HS-5 (cell line): ENCODE results near the gene FAM76B.

Source experiments
- DNase-seq: peaks from one replicate; pipeline ENCODE4 v3.0.0-alpha.2; 2012; ENCODE audit warnings: low read depth

Gene FAM76B

DNA sequence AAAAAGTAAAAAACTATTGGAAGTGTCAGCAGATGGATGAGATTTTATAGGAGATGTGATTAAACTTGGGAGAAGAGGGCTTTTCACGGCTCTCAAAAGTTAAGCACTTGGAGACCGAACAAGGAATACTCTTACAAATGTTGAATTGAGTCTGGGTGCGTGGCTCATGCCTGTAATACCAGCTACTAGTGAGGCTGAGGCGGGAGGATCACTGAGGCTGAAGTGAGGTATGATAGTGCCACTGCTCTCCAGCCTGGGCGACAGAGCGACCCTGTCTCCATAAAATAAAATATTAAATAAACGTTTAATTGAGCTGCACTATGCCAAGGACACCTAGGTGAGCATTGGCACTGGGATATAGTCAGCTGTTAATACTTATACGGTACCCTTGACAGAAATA lies 2.6 kb upstream of the FAM76B start:
- no peak for DNase-seq

DNA sequence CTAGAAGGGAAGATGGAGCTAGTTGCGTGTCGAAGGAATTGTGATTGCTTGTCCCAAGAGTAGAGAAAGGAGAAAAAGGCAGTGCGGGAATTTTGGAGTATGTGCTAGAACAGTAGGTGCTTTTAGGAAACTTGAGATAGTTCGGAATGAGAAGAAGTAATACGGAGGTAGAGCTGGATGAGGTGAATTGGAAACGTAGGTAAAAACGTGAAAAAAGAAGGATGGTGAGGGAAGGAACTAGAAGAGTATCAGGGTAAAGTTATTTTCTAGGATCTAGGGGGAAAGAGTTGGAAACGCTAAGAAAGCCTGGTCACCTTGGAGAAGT lies 2.1 kb upstream of the FAM76B start:
- DNase-seq: no peak

GRCh38 chr11:95790933-95791708 lies 1.5 kb upstream of the FAM76B start:
- DNase-seq: no peak

DNA sequence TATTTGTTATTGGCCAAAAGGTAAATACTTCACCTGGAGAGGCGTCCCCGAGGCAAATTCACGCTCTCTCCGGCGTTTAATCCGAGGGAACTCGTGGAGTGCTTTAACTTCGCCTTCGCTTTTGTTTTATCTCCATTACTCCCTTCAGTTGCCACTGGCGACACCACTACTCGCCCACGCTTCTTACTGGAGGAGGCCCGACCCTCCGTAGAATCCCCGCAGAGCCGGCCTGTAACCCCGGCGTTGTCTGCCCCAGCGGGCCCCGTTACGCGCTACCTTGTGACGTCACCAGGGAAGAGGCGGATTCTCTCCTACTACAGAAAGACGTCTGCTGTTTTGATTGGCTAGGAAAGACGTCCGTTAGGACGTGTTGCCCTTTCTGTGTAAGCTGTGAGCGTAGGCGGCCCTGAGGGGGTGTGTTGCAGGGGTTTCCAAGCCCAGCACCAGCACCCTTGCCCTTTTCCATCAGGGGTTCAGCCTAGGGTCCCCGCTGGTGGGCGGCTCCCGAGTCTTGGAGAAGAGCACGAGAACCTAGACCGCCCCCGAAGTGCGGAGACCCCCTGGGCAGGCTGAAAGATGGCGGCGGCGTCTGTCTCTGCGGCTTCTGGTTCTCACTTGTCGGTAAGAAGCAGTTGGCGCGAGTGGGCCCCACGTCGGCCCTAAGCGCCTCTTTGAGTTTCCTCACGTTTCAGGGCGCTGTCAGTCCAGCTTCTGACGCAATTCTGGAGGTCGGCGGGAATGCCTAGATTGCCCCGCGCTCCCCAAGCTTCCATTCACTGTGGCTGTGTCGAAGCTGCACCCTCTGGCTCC lies 746 bp upstream of the FAM76B start, which contains the start of gene CEP57:
CEP57 (plus strand) TSS at position 376 of the 810 bp plus-strand sequence; CDS start at position 577, 201 bp downstream.
- DNase-seq: peak; percentile 93

GRCh38 chr11:95788921-95789505 lies 569 bp downstream of the FAM76B start:
- DNase-seq: no peak

GRCh38 chr11:95780544-95780943 lies 9.0 kb downstream of the FAM76B start:
- no peak for DNase-seq

GRCh38 chr11:95778699-95779098 lies 10.9 kb downstream of the FAM76B start:
- no peak for DNase-seq

- no peak for DNase-seq
Measured at GRCh38 chr11:95776859-95777258, 12.7 kb downstream of the FAM76B start.

- DNase-seq: no peak
Measured at GRCh38 chr11:95768521-95768920, 21.1 kb downstream of the FAM76B start.

- peak; percentile 65 for DNase-seq
Measured at GRCh38 chr11:95767498-95767897, 22.1 kb downstream of the FAM76B start.

- DNase-seq: no peak
Measured at GRCh38 chr11:95766701-95767100, 22.9 kb downstream of the FAM76B start.

DNA sequence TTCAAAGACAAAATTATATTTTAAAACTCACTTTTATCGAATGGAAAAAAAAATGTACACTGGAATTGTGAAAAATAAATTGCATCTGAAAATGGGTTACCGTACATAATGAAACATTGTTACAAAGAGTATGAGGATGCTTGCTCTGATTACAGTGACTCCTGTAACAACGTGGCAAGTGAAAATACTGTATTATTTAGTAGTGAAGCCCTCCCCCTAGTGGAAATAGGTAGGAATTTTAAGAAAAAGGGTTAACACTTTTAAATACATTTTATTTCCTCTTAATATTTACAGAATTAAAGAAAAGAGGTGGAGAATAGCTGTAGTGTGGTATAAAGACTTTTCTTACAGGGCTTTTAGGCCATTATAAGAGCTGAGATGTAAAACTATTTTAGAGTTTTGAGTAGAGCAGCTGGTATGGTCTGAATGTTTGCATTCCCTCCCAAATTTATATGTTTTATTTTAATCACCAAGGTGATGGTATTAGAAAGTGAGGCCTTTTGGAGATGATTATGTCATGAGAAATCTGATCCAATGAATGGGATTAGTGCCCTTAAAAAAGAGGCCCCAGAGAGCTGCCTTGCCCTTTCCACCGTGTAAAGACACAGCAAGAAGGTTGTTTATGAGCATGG lies 25.2 kb downstream of the FAM76B start:
- DNase-seq: no peak

GRCh38 chr11:95762534-95762933 lies 27.0 kb downstream of the FAM76B start:
- DNase-seq: no peak

DNA sequence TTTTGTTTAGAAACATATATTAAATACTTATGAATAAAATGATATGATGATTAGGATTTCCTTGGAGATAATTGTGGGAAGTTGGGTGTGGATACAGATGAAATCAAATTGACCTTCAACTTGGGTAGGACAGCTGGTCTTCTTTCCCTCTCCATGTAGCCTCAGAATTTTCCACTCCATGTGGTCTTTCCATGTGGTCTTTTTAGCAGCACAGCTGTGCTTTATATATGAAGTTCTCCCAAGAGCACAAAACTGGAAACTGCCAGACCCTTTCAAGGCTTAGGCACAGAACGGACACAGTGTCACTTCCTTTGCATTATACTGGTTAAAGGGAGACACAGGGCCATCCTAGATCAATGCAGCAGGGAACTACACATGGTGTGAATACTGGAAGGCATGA lies 28.6 kb downstream of the FAM76B start:
- no peak for DNase-seq

GRCh38 chr11:95751515-95751914 lies 38.1 kb downstream of the FAM76B start:
- no peak for DNase-seq

DNA sequence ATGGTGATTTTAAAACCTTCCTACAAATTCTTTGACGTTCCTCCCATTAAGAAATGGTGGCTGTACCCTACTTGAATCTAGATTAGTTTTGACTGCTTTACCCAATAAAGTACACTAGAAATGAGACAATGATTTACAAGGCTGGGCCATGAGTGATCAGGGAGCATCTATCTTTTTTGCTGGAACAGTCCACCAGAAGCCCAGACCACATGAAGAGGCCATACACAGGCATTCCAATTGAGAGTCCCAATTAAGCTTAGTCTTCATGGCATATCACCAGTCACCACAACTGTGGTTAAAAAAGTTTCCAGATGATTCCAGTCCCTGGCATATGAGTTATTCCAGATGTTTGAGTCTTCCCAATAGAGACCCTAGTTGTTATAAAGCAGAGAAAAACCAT lies 39.5 kb downstream of the FAM76B start:
- no peak for DNase-seq

- DNase-seq: no peak
Measured at GRCh38 chr11:95739108-95739938, 50.3 kb downstream of the FAM76B start.

GRCh38 chr11:95736809-95737208 lies 52.8 kb downstream of the FAM76B start:
- DNase-seq: no peak

DNA sequence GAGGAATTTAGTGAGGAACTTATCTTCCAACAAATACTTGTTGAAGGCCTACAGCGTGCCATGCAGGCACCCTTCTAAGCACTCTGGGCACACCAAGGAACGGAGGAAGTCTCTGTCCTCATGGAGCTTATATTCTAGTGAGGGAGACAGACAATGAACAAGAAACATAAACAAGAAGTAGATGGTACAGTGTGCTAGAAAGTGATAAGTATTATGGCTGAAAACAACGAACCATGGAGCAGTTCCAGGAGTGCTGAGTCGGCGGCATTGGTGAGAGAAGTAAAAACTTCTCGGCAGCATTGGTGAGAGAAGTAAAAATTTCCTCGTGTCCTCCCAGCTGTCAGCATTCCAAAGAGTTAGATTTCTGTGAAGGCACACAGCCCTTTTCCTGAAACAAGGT lies 53.2 kb downstream of the FAM76B start:
- DNase-seq: no peak

- no peak for DNase-seq
Measured at GRCh38 chr11:95734009-95734572, 55.5 kb downstream of the FAM76B start.

- DNase-seq: no peak
Measured at GRCh38 chr11:95732930-95733602, 56.5 kb downstream of the FAM76B start.
